HCT116 (cell line): ENCODE measurements around the gene C20orf204. TPM values are rescaled to one million over a fixed set of nuclear protein-coding genes. Genes with fewer than 3 reads are reported as not detected.

ENCODE experiments used
- ATAC-seq: fragments of 200-7000 bp; cut with Tn5 transposase; 2 replicates; pipeline ENCODE4 v1.9.1; 2020; ENCODE audit warnings: mild to moderate bottlenecking, moderate library complexity
- BruUV-seq: library from RNA; stranded (reverse); fragments of 400-500 nt; replicated peaks from 2 replicates; lab custom pipeline; 2021; lab: Mats Ljungman, UMichigan
- CTCF ChIA-PET: fragments of 300-600 bp; sonication (Branson Sonifier 250); formaldehyde crosslinking; loops from one replicate; lab custom pipeline; 2021; ENCODE audit warnings: antibody characterized with exemption; lab: Charles Lee
- POLR2A ChIA-PET: fragments of 300-600, 350-600 bp; sonication (Branson Sonifier 250); formaldehyde crosslinking; loops from one replicate; lab custom pipeline; 2021; ENCODE audit warnings: antibody characterized with exemption; lab: Charles Lee
- RAD21 ChIA-PET, 2 experiments: fragments of 300-600 bp; sonication (Branson Sonifier 250); formaldehyde crosslinking; loops; one replicate each; lab custom pipeline; 2023; ENCODE audit warnings: low total read pairs in 2 of 2; ENCODE audit not compliant: uncharacterized antibody in 2 of 2, unreplicated experiment in 2 of 2, low non-redundant PET in 1 of 2; lab: Charles Lee
- DNase-seq: peaks from one replicate; pipeline ENCODE4 v3.0.0-alpha.2; 2010; ENCODE audit warnings: low read depth, low spot score
- H2AFZ ChIP-seq: fragments of 200-600 bp; shearing (Covaris generic), sonication (generic); 2 replicates; pipeline ENCODE4 v1.6.1; 2017; ENCODE audit warnings: low read depth, mixed run types, mixed read lengths, antibody characterized with exemption, low read length; ENCODE audit not compliant: poor library complexity, severe bottlenecking
- H3K27ac ChIP-seq: 2 replicates; pipeline ENCODE4 v1.5.1; 2012; ENCODE audit warnings: low read depth, low read length
- H3K27me3 ChIP-seq: fragments of 200-600 bp; sonication (generic); 2 replicates; pipeline ENCODE4 v1.6.1; 2016; ENCODE audit warnings: mixed run types, low read length, mixed read lengths; ENCODE audit not compliant: insufficient read depth
- H3K36me3 ChIP-seq, 2 experiments: fragments of 200-500 bp in 1 of 2; fragments of 200-600 bp in 1 of 2; sonication (Bioruptor generic) in 1 of 2; sonication (generic) in 1 of 2; 2 replicates each; pipeline versions ENCODE4 v1.5.1 to v1.6.1; 2014 to 2016; ENCODE audit warnings: low read length in 2 of 2, inconsistent platforms in 1 of 2, mixed read lengths in 1 of 2, mixed run types in 1 of 2; ENCODE audit not compliant: insufficient read depth in 2 of 2, control insufficient read depth in 1 of 2
- H3K4me1 ChIP-seq, 2 experiments: fragments of 200-600 bp in 1 of 2; sonication (generic) in 1 of 2; 2 replicates each; pipeline versions ENCODE4 v1.5.1 to v1.6.1; 2012 to 2017; ENCODE audit warnings: low read length in 2 of 2, inconsistent platforms in 1 of 2, mild to moderate bottlenecking in 1 of 2, mixed read lengths in 1 of 2, mixed run types in 1 of 2, moderate library complexity in 1 of 2; ENCODE audit not compliant: insufficient read depth in 2 of 2, control insufficient read depth in 1 of 2
- H3K4me2 ChIP-seq: fragments of 200-600 bp; sonication (generic); 2 replicates; pipeline ENCODE4 v1.6.1; 2017; ENCODE audit warnings: mixed run types, low read length, mixed read lengths
- H3K4me3 ChIP-seq, 2 experiments: fragments of 200-600 bp in 1 of 2; sonication (generic) in 1 of 2; replicated peaks in 1 of 2; 2 replicates each; pipeline ENCODE4 v1.5.1; 2011 to 2016; ENCODE audit warnings: low read length in 2 of 2, control low read depth in 1 of 2, low read depth in 1 of 2, mild to moderate bottlenecking in 1 of 2, mixed read lengths in 1 of 2, mixed run types in 1 of 2
- H3K79me2 ChIP-seq: fragments of 200-600 bp; sonication (generic); 2 replicates; pipeline ENCODE4 v1.6.1; 2017; ENCODE audit warnings: mild to moderate bottlenecking, mixed run types, low read length, moderate library complexity, mixed read lengths; ENCODE audit not compliant: insufficient read depth
- H3K9ac ChIP-seq: fragments of 200-600 bp; sonication (generic); 2 replicates; pipeline ENCODE4 v1.6.1; 2016; ENCODE audit warnings: low read length, mixed read lengths
- H3K9me2 ChIP-seq: fragments of 200-600 bp; sonication (generic), shearing (Covaris generic); 2 replicates; pipeline ENCODE4 v1.6.1; 2017; ENCODE audit warnings: mixed run types, mild to moderate bottlenecking, moderate library complexity; ENCODE audit not compliant: insufficient read depth
- H3K9me3 ChIP-seq, 2 experiments: fragments of 200-500 bp in 1 of 2; fragments of 200-600 bp in 1 of 2; sonication (Bioruptor generic) in 1 of 2; sonication (generic) in 1 of 2; 2 replicates each; pipeline ENCODE4 v1.6.1; 2014 to 2017; ENCODE audit warnings: low read length in 2 of 2, mixed read lengths in 2 of 2, inconsistent platforms in 1 of 2, low read depth in 1 of 2, mild to moderate bottlenecking in 1 of 2, mixed run types in 1 of 2, moderate library complexity in 1 of 2; ENCODE audit not compliant: control insufficient read depth in 1 of 2, insufficient read depth in 1 of 2
- H4K20me1 ChIP-seq: fragments of 200-600 bp; sonication (generic), shearing (Covaris generic); 2 replicates; pipeline ENCODE4 v1.6.1; 2017; ENCODE audit warnings: mixed run types, mild to moderate bottlenecking, moderate library complexity; ENCODE audit not compliant: insufficient read depth
- EZH2phosphoT487 ChIP-seq: fragments of 200-600 bp; IDR thresholded peaks from 2 replicates; pipeline ENCODE4 v1.6.1; 2018; ENCODE audit warnings: antibody characterized with exemption, borderline replicate concordance
- POLR2AphosphoS5 ChIP-seq: IDR thresholded peaks from 2 replicates; pipeline ENCODE4 v1.6.1; 2011; ENCODE audit warnings: mild to moderate bottlenecking, low read depth, low read length, moderate library complexity
- RAD21 ChIP-seq: IDR thresholded peaks from 2 replicates; pipeline ENCODE4 v1.6.1; 2012; ENCODE audit warnings: low read depth, mild to moderate bottlenecking
- intact Hi-C: fragments of 100-400 bp; cut with micrococcal nuclease; formaldehyde crosslinking; loops from 2 replicates; pipeline ENCODE4 v1.10.0; 2022
- total RNA-seq: library from RNA; stranded (reverse); gene quantifications from one replicate; pipeline ENCODE4 v1.2.1, GENCODE V29; 2021; ENCODE audit not compliant: unreplicated experiment
- TF ChIP-seq, protein P1 (sequence below): IDR thresholded peaks from 2 replicates; pipeline ENCODE4 v1.6.1; 2012
- TF ChIP-seq, protein P2 (sequence below): IDR thresholded peaks from 2 replicates; pipeline ENCODE4 v1.6.1; 2012
- TF ChIP-seq, protein P3 (sequence below): IDR thresholded peaks from 2 replicates; pipeline ENCODE4 v1.6.1; 2012; ENCODE audit warnings: low read depth

Gene C20orf204
- total RNA-seq, 1 experiment from 2014 or later, result 2.5 TPM

DNA sequence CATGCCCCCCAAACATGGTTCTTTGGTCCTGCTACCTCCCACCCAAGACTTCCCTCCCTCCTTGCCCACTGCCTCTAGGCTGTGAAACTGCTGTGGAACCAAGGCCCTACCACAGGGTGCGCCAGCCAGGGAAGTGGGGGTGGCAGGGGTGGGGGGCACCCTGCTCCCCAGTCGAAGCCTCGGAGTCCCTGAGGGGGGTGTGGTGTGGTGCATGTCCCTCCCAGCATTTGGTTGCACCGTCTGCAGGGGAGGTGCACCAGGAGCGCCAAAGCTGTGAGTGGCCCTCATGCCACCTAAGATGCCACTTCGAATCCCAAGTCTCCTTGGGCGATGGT lies 41.5 kb downstream of the C20orf204 start:
- POLR2A ChIA-PET, result no interaction called here
- intact Hi-C loops, result no loop called here
- Histone ChIP-seq H3K4me2 (no peak overlapping the region), H3K36me3 (no peaks in the 10 kb centered on the region), H3K27me3 (no peaks in the 10 kb centered on the region), H2AFZ (no peak overlapping the region), H4K20me1 (no peaks in the 10 kb centered on the region), H3K4me3 (no peak overlapping the region), H3K9me2 (no peaks in the 10 kb centered on the region), H3K9ac (no peak overlapping the region), H3K27ac (no peak overlapping the region), H3K79me2 (peaks cover 9% of the 10 kb centered on the region; the same call in 1 of the 2 replicates), H3K9me3 (no peaks in the 10 kb centered on the region), H3K4me1 (peaks cover 9 to 14% of the 10 kb centered on the region in 2 experiments)
- DNase-seq (no peak), ATAC-seq (no peak)
- TF ChIP-seq, protein P1, sequence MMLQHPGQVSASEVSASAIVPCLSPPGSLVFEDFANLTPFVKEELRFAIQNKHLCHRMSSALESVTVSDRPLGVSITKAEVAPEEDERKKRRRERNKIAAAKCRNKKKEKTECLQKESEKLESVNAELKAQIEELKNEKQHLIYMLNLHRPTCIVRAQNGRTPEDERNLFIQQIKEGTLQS, result no peak
- TF ChIP-seq RAD21 (no peak), EZH2phosphoT487 (no peak), POLR2AphosphoS5 (no peak)
- TF ChIP-seq, protein P2, sequence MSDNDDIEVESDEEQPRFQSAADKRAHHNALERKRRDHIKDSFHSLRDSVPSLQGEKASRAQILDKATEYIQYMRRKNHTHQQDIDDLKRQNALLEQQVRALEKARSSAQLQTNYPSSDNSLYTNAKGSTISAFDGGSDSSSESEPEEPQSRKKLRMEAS, result no peak
- TF ChIP-seq, protein P3, sequence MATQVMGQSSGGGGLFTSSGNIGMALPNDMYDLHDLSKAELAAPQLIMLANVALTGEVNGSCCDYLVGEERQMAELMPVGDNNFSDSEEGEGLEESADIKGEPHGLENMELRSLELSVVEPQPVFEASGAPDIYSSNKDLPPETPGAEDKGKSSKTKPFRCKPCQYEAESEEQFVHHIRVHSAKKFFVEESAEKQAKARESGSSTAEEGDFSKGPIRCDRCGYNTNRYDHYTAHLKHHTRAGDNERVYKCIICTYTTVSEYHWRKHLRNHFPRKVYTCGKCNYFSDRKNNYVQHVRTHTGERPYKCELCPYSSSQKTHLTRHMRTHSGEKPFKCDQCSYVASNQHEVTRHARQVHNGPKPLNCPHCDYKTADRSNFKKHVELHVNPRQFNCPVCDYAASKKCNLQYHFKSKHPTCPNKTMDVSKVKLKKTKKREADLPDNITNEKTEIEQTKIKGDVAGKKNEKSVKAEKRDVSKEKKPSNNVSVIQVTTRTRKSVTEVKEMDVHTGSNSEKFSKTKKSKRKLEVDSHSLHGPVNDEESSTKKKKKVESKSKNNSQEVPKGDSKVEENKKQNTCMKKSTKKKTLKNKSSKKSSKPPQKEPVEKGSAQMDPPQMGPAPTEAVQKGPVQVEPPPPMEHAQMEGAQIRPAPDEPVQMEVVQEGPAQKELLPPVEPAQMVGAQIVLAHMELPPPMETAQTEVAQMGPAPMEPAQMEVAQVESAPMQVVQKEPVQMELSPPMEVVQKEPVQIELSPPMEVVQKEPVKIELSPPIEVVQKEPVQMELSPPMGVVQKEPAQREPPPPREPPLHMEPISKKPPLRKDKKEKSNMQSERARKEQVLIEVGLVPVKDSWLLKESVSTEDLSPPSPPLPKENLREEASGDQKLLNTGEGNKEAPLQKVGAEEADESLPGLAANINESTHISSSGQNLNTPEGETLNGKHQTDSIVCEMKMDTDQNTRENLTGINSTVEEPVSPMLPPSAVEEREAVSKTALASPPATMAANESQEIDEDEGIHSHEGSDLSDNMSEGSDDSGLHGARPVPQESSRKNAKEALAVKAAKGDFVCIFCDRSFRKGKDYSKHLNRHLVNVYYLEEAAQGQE, result no peak
- CTCF ChIA-PET, result no interaction called here
- RAD21 ChIA-PET, result no interaction called here
- BruUV-seq, result no TSS peak
